Activated naive CD8-positive, alpha-beta T cell treated with anti-CD3 and anti-CD28 coated beads, Interleukin-2, amount 50 U/mL, for 16 hours (primary cell): ENCODE measurements around the gene TACR3.
"Not testable (repeated sequence)": the region's sequence is repeated elsewhere in the genome, so short reads cannot be mapped to it uniquely, and the experiment has no call there.

Experiments
- DNase-seq: peaks from one replicate; pipeline ENCODE4 v3.0.0-alpha.2; 2020; ENCODE audit warnings: low read depth, low spot score

Gene TACR3, protein sequence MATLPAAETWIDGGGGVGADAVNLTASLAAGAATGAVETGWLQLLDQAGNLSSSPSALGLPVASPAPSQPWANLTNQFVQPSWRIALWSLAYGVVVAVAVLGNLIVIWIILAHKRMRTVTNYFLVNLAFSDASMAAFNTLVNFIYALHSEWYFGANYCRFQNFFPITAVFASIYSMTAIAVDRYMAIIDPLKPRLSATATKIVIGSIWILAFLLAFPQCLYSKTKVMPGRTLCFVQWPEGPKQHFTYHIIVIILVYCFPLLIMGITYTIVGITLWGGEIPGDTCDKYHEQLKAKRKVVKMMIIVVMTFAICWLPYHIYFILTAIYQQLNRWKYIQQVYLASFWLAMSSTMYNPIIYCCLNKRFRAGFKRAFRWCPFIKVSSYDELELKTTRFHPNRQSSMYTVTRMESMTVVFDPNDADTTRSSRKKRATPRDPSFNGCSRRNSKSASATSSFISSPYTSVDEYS

GRCh38 chr4:103719830-103720207, at the start of gene TACR3:
Gene TACR3, minus strand, starts transcription at chr4:103719985. Its CDS starts 310 bp downstream, at chr4:103719675.
- DNase-seq: no peak

DNA sequence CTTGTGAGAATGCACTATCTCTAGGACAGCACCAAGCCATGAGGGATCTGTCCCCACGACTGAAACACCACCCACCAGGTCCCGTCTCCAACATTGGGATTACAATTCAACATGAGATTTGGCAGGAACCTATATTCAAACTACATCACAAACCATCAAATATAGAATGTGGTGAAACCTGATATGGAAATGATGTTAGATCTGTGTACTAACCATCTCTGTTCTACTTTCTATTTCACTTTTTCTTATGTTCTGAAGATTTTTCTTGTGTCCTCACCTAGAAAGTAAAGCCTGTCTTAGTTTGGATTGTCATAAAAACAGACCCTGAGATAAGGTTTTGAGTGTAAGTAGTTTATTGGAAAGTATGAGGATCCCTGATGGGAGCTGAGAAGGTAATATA, 37.8 kb upstream of the TACR3 start:
- no peak for DNase-seq

DNA sequence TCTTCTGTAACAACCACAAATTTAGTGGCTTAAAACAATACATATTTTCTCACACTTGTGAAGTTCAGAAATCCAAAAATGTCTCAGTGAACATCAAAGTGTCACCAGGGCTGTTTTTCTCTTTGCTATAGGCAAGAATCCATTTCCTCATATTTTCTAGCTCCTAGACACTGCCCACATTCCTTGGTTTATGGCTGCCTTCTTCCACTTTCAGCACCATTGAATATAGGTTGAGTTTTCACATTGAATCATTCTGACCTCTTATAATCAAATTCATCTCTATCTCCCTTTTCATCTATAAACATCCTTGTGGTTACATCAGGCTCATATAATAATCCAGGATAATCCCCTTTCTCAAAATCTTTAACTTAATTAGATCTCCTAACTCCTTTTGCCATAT, 37.0 kb upstream of the TACR3 start:
- no peak for DNase-seq

DNA sequence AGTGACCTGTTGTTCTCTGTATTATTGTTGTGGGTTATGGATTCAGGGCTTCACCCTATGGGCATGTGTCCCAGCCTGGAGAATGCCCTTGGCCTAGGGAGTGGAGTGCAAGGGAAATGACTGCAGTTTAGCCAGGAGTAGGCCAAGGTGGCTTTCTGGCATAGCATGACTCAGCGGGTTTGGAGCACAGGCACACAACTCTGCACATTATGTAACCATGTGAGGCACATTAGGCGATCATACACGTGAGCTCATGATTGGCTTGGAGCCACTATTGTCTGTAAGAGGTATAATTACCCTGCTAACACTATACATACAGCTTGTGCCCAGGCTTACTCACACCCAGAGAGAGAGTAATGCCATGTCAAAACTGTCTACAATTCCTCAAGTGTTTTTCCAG, 35.1 kb upstream of the TACR3 start:
- no peak for DNase-seq

DNA sequence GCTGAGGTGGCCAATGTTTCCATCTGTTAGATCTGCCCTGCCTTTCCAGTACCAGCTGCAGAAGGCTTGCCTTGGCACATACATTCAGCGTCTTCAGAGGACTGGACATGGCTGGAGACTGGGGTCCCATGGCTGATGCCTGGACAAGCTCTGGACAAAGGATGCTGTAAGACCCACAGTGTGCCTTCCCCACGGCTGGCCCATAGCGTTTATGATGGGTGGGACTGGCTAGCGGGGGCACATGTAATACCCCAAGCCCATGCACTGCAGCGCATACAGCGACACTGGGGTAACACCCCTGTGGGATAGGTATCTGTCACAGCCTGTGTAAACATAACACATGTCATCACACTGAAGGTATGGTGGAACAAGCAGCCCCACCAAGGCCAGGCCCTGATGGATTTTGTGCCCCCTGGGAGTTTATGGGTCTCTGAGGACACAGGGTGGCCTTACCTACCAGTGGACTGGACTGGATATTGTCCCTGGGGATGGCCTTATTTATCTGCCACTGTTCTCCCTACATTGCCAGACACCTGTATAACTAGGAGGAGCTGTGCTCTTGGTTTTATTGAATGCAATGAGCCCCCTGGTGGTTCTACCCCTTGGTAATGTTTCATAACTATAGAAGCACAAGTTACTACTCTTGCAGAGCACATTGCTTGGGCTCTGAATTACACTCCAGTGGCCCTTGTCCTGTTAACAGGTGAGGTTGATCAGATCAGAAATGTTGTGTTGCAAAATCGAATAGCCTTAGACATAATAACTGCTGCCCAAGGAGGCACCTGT, 34.3 kb upstream of the TACR3 start:
- no peak for DNase-seq

GRCh38 chr4:103723150-103723549, 3.4 kb upstream of the TACR3 start:
- DNase-seq: not testable (repeated sequence)

GRCh38 chr4:103721251-103721650, 1.5 kb upstream of the TACR3 start:
- no peak for DNase-seq

DNA sequence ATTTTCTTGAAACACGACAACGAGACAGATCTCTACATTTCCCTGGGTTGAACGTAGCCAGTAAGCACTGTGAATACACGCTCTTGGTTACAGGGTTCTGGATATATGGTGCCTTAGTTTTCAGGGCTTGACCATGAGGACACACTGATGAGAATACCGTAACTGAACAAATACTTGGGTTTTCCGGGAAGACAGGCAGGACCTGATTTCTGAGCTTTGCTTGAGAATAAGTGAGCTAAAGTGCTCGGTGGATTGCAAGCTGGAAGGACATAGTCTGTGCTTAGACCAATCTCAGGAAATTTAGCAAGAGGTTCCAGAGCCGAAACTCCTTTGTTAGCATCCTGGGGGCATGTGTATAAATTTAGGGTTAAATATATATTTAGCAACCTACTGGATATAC, 876 bp upstream of the TACR3 start:
- no peak for DNase-seq

GRCh38 chr4:103719105-103719829, 518 bp downstream of the TACR3 start:
- DNase-seq: no peak

DNA sequence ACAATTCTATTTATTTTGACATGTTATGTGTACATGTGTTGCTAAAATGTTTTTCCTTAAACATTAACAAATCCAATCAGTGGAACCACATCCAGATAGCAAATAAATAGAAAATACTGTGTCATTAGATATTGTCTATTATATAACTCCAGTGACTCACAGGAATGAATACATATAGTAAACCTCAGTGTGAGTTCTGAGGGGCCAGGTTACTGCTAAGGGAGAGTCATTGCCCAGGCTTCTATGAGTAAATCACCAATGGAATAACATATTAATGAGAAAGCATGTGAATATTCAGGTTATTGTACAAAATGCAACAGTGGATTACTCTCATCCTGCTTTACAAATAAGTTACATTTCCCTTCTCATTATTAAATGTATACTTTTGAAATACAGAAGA, 27.2 kb downstream of the TACR3 start:
- no peak for DNase-seq

DNA sequence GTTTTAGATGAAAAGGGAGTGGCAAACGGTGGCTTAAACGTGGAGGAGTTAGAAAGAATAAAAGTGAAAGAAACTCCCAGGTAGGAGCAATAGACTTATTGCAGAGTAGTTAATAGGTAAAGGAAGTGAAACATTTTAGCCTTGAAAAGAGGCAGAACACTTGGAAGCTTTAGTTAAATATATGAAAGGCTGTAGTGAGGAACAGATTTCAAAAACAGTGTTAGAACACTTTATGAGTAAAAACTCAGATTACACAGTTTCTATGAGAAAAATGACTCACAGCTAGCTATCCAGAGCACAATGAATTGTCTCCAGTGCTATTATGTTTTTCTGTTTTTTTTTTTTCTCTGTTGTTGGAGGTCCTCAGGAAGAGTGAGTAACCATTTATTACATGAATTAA, 45.8 kb downstream of the TACR3 start:
- DNase-seq: no peak

DNA sequence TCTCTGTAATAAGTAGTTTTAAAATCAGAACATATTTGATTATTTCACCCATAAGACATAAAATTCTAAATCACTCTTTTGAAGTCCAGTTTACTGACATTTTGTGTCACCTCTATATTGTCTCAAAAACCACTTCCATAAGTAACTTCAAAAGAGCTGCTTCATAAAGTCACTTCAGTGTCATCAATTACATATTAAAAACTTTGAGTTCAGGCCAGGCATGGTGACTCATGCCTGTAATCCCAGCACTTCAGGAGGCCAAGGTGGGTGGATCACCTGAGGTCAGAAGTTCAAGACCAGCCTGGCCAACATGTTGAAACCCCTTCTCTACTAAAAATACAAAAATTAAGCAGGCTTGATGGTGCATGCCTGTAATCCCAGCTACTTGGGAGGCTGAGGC, 53.0 kb downstream of the TACR3 start:
- DNase-seq: not testable (repeated sequence)

DNA sequence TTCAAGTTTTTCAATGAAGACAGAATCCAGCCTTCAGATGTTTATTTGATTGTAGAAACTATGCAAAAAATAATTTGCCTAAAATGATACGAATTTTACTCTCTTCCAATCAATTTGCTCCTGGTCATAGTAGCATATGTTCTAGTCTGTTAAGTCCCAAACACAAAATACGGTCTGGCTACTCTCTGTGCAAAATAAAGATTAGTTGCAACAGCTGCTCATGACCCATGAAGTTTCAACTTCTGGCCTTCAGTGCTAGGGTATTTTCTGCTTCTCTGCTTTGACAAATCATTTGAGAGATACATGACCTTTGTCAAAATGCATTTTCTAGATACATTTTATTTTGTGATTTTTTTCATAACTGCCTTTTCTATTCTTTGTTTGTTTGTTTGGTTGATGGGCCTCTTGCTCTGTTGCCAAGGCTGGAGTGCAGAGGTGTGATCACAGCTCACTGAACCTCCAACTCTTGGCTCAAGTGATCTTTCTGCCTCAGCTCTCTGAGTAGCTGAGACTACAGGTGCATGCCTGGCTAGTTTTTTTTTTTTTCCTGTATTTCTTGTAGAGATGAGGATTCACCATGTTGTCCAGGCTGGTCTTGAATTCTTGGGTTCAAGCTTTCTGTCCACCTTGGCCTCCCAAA, 55.2 kb downstream of the TACR3 start:
- DNase-seq: no peak

DNA sequence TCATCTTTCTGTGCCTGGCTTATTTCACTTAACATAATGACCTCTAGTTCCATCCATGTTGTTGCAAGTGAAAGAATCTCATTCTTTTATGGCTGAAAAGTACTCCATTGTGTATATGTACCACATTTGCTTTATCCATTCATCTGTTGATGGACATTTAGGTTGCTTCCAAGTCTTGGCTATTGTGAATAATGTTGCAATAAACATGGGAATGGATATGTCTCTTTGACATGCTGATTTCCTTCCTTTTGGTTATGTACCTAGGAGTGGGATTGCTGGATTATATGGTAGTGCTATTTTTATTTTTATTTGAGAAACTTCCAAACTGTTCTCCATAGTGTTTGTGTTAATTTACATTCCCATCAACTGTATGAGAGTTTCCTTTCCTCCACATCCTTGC, 71.2 kb downstream of the TACR3 start:
- no peak for DNase-seq

GRCh38 chr4:103645991-103646390, 73.8 kb downstream of the TACR3 start:
- DNase-seq: no peak

GRCh38 chr4:103634236-103634635, 85.5 kb downstream of the TACR3 start:
- no peak for DNase-seq

DNA sequence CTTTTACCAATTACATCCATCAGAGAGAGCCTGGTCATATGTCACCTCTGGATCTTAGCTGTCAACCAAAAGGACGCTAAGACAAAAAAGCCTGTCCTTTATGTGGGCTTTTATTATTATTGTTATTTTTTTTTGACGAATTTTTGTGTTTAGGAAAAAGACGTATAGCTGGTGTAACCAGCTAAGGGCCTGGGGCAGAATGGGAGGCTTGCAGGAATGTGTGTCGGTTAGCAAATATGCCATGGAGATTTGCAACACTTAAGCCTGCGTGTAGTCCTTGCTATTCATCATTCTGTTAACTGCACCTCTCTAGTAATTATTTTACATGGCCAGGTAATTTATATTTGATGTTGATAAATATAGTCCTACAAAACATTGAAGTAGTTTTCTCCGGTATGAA, 93.5 kb downstream of the TACR3 start:
- no peak for DNase-seq

GRCh38 chr4:103591841-103592240, 127.9 kb downstream of the TACR3 start:
- no peak for DNase-seq

DNA sequence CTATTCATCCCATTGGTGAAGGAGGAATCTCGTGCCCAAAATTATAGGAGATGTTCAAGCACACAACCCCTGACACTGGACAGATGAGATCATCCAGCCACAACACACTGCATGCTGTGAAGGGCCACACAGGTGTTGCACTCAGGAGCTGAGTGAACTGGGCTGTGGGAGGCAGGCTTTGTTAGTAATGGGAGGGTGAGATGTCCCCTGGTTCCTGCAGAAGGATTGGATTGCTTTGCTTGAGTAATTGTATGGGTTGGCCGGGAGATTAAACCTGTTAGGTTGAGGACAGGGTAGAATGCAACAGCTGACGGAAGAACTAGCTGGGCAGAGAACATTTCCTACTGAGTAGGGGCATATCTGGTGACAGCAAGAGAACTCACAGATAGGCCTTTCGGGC, 152.2 kb downstream of the TACR3 start:
- DNase-seq: no peak

DNA sequence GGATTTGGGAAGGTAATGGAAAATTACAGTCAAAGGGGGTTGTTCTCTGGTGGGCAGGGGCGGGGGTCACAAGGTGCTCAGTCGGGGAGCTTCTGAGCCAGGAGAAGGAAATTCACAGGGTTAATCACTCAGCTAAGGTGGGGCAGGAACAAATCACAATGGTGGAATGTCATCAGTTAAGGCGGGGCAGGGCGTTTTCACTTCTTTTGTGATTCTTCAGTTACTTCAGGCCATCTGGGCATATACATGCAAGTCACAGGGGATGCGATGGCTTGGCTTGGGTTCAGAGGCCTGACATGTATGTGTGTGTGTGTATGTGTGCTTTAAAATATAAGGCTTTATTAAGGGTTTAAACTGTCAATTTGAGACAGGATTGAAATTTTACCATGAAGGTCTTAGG, 160.6 kb downstream of the TACR3 start:
- DNase-seq: not testable (repeated sequence)
